SJSA1 (cell line): ENCODE measurements around the gene PRDM16. TPM values are rescaled to one million over a fixed set of nuclear protein-coding genes. Genes with fewer than 3 reads are reported as not detected.

Experiments
- DNase-seq, 2 experiments: peaks; one replicate each; pipeline ENCODE4 v3.0.0-alpha.2; 2015 to 2020; ENCODE audit warnings: low spot score in 2 of 2, low read depth in 1 of 2
- H3K27ac ChIP-seq: fragments of 250-450 bp; sonication (Bioruptor Pico); 2 replicates; pipeline ENCODE4 v1.5.1; 2020; ENCODE audit warnings: mild to moderate bottlenecking, moderate library complexity
- H3K27me3 ChIP-seq: fragments of 250-450 bp; sonication (Bioruptor Pico); replicated peaks from 2 replicates; pipeline ENCODE4 v1.5.1; 2020; ENCODE audit warnings: mild to moderate bottlenecking, moderate library complexity
- H3K36me3 ChIP-seq: fragments of 250-450 bp; sonication (Bioruptor Pico); 2 replicates; pipeline ENCODE4 v1.5.1; 2020; ENCODE audit warnings: mild to moderate bottlenecking
- H3K4me1 ChIP-seq: fragments of 250-450 bp; sonication (Bioruptor Pico); replicated peaks from 2 replicates; pipeline ENCODE4 v1.6.1; 2021; ENCODE audit warnings: mild to moderate bottlenecking
- H3K4me3 ChIP-seq: fragments of 250-450 bp; sonication (Bioruptor Pico); 2 replicates; pipeline ENCODE4 v1.5.1; 2020; ENCODE audit warnings: mild to moderate bottlenecking
- H3K9me3 ChIP-seq: fragments of 250-450 bp; sonication (Bioruptor Pico); replicated peaks from 2 replicates; pipeline ENCODE4 v1.5.1; 2020; ENCODE audit warnings: mild to moderate bottlenecking
- total RNA-seq: library from RNA; depleted of rRNA; stranded (reverse); fragments of >200 nt; shearing (Covaris generic); gene quantifications from 2 replicates; pipeline ENCODE4 v1.2.3, GENCODE V29; 2014

PRDM16 gene
- total RNA-seq, 1 experiment from 2014 or later = 0.05 TPM

GRCh38 chr1:3229081-3229725 lies 160.2 kb downstream of the PRDM16 start:
- no peak overlapping the region for H3K4me3 ChIP-seq
- H3K36me3 ChIP-seq = no peaks in the 10 kb centered on the region
- H3K4me1 ChIP-seq = no peaks in the 10 kb centered on the region
- DNase-seq = no peak
- no peak overlapping the region for H3K27ac ChIP-seq
- no peaks in the 10 kb centered on the region for H3K9me3 ChIP-seq
- H3K27me3 ChIP-seq = no peaks in the 10 kb centered on the region

GRCh38 chr1:3230553-3230952 lies 161.6 kb downstream of the PRDM16 start:
- H3K9me3 ChIP-seq = no peaks in the 10 kb centered on the region
- H3K4me1 ChIP-seq = no peaks in the 10 kb centered on the region
- no peak overlapping the region for H3K27ac ChIP-seq
- DNase-seq = no peak
- H3K4me3 ChIP-seq = no peak overlapping the region
- no peaks in the 10 kb centered on the region for H3K27me3 ChIP-seq
- no peaks in the 10 kb centered on the region for H3K36me3 ChIP-seq

DNA sequence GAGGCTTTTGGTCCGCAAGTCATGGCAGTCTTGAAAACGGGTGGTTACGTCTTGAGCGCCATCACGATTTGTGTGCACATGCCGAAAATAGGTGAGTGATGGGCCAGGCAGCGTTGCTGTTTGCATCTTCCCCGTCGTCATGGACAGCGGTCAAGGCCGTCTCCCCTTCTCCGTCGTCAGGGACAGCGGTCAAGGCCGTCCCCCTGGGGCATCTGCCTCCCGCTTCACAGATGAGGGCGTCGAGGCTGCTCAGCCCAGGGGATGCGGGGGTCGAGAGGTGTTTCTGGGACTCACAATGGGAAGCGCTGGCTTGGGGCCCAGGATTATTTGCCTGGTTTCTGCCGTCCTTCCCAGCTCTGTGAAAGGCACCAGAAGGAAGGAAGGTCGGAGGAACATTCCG lies 162.2 kb downstream of the PRDM16 start:
- DNase-seq = no peak
- Histone ChIP-seq H3K4me1 (no peaks in the 10 kb centered on the region), H3K4me3 (no peak overlapping the region)

DNA sequence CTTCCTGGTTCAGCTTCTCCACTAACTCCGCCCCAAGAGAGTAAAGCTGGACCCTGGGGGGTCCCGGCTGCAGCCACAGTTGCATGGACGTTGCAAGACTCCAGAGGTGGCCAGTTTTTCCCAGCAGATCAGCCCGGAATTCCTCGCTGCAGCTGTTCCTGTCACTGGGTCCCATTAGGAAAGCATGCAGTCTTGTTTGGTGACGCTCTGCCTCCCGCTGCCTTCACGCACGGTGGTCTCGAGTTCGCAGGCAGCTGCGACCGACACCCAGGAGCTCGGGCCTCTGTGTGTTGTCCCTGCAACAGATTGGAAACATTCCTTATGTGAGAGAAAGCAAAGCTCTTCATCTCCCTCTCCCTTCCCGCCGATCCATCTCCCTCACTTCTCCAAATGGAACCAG lies 162.8 kb downstream of the PRDM16 start:
- DNase-seq = no peak

More for the DNA sequence above, 162.2 kb downstream of the PRDM16 start:
- Histone ChIP-seq H3K27me3 (no peaks in the 10 kb centered on the region), H3K27ac (no peak overlapping the region), H3K36me3 (no peaks in the 10 kb centered on the region), H3K9me3 (no peaks in the 10 kb centered on the region)

DNA sequence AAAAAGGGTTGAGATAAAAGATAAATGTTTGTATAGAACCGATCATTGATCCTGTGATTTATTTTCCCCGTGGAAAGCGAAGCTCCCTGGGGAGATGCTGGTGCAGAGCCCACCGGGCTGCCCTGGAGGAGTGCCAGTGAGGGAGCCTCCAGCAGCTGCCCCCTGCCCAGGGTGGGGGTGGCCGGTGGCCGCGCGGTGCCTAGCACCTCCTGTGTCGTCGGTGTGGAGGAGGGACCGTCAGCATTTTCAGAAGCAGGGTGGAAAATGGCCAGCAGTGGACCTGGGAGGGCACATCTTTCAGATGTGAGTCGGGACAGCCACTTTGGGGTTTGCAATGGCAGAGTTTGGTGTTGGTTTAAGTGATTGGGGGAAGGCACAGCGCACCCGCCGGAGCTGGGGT lies 164.0 kb downstream of the PRDM16 start:
- no peak overlapping the region for H3K27ac ChIP-seq
- no peak for DNase-seq
- no peaks in the 10 kb centered on the region for H3K27me3 ChIP-seq
- no peaks in the 10 kb centered on the region for H3K36me3 ChIP-seq
- H3K4me1 ChIP-seq = no peaks in the 10 kb centered on the region
- H3K4me3 ChIP-seq = no peak overlapping the region
- no peaks in the 10 kb centered on the region for H3K9me3 ChIP-seq

More for the DNA sequence above, 162.8 kb downstream of the PRDM16 start:
- Histone ChIP-seq H3K4me3 (no peak overlapping the region), H3K9me3 (no peaks in the 10 kb centered on the region), H3K27ac (no peak overlapping the region), H3K27me3 (no peaks in the 10 kb centered on the region), H3K4me1 (no peaks in the 10 kb centered on the region), H3K36me3 (no peaks in the 10 kb centered on the region)

GRCh38 chr1:3233551-3233950 lies 164.5 kb downstream of the PRDM16 start:
- H3K27me3 ChIP-seq = no peaks in the 10 kb centered on the region
- no peak overlapping the region for H3K4me3 ChIP-seq
- H3K9me3 ChIP-seq = no peaks in the 10 kb centered on the region
- H3K36me3 ChIP-seq = no peaks in the 10 kb centered on the region
- no peaks in the 10 kb centered on the region for H3K4me1 ChIP-seq
- H3K27ac ChIP-seq = no peak overlapping the region
- DNase-seq = no peak

GRCh38 chr1:3234281-3234680 lies 165.3 kb downstream of the PRDM16 start:
- no peaks in the 10 kb centered on the region for H3K4me1 ChIP-seq
- no peak overlapping the region for H3K27ac ChIP-seq
- H3K27me3 ChIP-seq = no peaks in the 10 kb centered on the region
- DNase-seq = no peak
- no peaks in the 10 kb centered on the region for H3K9me3 ChIP-seq
- no peaks in the 10 kb centered on the region for H3K36me3 ChIP-seq
- no peak overlapping the region for H3K4me3 ChIP-seq

DNA sequence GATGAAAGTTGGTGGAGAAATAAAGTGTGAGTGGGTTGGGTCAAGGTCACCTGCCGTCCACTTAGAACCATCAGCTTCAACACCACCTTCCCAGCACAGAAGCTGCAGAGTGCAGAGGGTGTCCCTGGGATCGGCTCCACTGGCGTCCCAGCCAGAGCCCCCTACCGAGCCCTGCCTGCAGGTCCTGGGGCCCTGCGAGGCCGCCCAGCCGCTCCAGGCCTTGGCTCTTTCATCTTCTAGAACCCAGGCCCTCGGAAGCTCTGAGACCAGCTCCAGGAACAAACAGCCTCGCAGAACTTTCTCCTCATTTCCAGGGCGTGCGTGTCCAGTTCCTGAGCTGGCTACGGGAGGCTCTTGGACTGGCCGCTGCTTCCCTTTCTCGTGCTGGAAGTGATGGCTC lies 166.0 kb downstream of the PRDM16 start:
- H3K4me1 ChIP-seq = no peaks in the 10 kb centered on the region
- DNase-seq = no peak

GRCh38 chr1:3235496-3235895 lies 166.5 kb downstream of the PRDM16 start:
- no peaks in the 10 kb centered on the region for H3K27me3 ChIP-seq
- no peak overlapping the region for H3K4me3 ChIP-seq
- no peak for DNase-seq
- H3K9me3 ChIP-seq = no peaks in the 10 kb centered on the region
- H3K36me3 ChIP-seq = no peaks in the 10 kb centered on the region
- no peaks in the 10 kb centered on the region for H3K4me1 ChIP-seq
- H3K27ac ChIP-seq = no peak overlapping the region

More for the DNA sequence above, 166.0 kb downstream of the PRDM16 start:
- H3K4me3 ChIP-seq = no peak overlapping the region
- H3K36me3 ChIP-seq = no peaks in the 10 kb centered on the region
- no peak overlapping the region for H3K27ac ChIP-seq
- no peaks in the 10 kb centered on the region for H3K27me3 ChIP-seq
- H3K9me3 ChIP-seq = no peaks in the 10 kb centered on the region

GRCh38 chr1:3236361-3236760 lies 167.4 kb downstream of the PRDM16 start:
- Histone ChIP-seq H3K27me3 (no peaks in the 10 kb centered on the region), H3K9me3 (no peaks in the 10 kb centered on the region), H3K4me3 (no peak overlapping the region), H3K4me1 (no peaks in the 10 kb centered on the region), H3K27ac (no peak overlapping the region), H3K36me3 (no peaks in the 10 kb centered on the region)
- DNase-seq = no peak

- Histone ChIP-seq H3K36me3 (no peaks in the 10 kb centered on the region), H3K27ac (no peak overlapping the region), H3K27me3 (no peaks in the 10 kb centered on the region), H3K4me1 (no peaks in the 10 kb centered on the region), H3K9me3 (no peaks in the 10 kb centered on the region), H3K4me3 (no peak overlapping the region)
- no peak for DNase-seq
Measured at GRCh38 chr1:3236955-3237354, 168.0 kb downstream of the PRDM16 start.

DNA sequence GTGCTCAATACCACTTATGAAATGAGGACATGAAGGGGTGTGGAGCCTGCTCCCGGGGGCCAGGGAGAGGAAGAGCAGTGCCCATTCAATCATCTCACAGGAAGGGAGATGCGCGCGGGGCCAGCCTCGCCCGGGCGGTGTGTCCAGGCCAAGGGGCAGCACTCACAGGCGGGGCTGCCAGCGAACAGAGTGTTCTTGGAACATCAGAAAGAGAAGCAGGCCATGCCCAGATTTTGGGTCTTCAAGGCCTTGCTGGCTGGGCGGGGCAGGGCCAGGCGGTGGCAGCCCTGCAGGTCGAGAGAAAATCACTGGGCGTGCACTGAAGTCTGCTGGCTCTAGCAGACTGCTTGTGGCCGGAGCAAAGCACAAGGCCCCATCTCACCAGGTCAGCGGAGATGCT lies 168.6 kb downstream of the PRDM16 start:
- H3K36me3 ChIP-seq = no peaks in the 10 kb centered on the region
- H3K4me1 ChIP-seq = no peaks in the 10 kb centered on the region
- no peak overlapping the region for H3K4me3 ChIP-seq
- no peak for DNase-seq
- no peaks in the 10 kb centered on the region for H3K9me3 ChIP-seq
- H3K27me3 ChIP-seq = no peaks in the 10 kb centered on the region
- H3K27ac ChIP-seq = no peak overlapping the region

DNA sequence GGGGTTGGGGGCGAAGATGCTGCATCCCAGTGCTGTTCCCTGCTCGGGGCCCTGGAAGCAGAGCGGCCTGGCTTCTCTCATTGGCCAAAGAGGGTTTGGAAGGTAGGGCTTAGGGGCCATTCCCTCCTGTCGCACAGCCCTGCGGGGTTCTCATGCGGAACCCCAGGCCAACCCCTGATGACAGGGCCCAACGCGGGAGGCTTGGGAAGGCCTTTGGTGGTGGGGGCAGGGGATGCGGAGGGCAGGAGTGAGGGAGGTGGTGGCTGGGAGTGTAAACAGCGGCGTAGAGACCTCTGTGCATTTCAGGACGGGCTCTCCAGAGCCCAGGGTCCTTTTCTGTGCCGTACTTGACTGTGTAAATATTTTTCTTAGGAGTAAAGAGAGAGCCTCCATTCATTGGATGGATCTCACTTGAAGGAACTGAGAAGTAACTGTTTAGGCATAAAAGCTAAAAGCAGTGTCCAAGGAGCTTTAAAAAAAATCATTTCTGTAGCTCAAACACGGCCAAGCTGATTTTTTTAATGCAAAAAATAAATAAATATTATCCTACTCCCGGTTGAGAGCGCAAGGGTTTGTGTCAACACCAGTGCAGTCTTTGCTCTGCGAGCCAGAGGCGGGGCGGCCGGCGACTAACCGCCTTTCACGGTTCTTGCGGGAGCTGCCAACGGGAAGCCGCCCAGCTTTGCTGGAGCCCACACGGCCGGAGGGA lies 169.1 kb downstream of the PRDM16 start:
- H3K9me3 ChIP-seq = no peaks in the 10 kb centered on the region
- H3K27me3 ChIP-seq = no peaks in the 10 kb centered on the region
- H3K36me3 ChIP-seq = no peaks in the 10 kb centered on the region
- no peaks in the 10 kb centered on the region for H3K4me1 ChIP-seq
- no peak for DNase-seq
- no peak overlapping the region for H3K4me3 ChIP-seq
- no peak overlapping the region for H3K27ac ChIP-seq

DNA sequence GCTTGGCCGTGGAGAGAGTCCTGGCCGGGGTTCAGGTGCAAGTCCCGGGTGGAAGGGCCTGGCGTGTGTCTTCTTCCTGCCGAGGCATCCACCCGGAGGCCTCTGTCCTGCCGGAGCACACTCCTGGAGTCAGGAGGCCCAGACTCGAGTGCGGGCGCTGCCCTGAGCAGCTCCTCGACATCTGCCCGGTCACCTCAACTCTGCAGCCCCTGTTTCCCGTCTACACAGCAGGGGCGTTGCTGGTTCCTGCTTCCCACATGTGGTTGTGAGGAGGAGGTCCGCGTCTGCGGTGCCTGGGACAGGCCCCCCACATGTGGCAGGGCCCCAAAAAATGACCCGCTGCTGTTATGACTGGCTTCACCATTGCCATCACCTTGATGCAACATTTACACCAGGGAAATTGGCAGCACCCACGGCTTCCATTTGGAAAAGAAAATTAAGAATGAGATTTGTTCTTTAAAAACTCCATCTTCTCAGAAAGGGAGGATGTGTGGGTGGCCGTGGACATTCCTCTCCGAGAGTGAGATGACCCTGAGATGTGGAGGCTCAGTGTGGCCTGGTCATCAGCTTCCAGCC lies 169.8 kb downstream of the PRDM16 start:
- Histone ChIP-seq H3K36me3 (no peaks in the 10 kb centered on the region), H3K27me3 (no peaks in the 10 kb centered on the region), H3K4me1 (no peaks in the 10 kb centered on the region), H3K27ac (no peak overlapping the region), H3K4me3 (no peak overlapping the region), H3K9me3 (no peaks in the 10 kb centered on the region)
- no peak for DNase-seq
